A673 (cell line): Measurements from ENCODE around the gene CNTLN. TPM values are rescaled to one million over a fixed set of nuclear protein-coding genes. Genes with fewer than 3 reads are reported as not detected.

Experiments used
- BruUV-seq: library from RNA; stranded (reverse); fragments of 400-500 nt; replicated peaks from 2 replicates; lab custom pipeline; 2021; lab: Mats Ljungman, UMichigan
- CTCF ChIA-PET: fragments of 300-600 bp; sonication (Branson Sonifier 250); formaldehyde crosslinking; loops from one replicate; lab custom pipeline; 2022; ENCODE audit warnings: antibody characterized with exemption; lab: Charles Lee
- POLR2A ChIA-PET: fragments of 300-600 bp; sonication (Branson Sonifier 250); formaldehyde crosslinking; loops from one replicate; lab custom pipeline; 2022; ENCODE audit warnings: antibody characterized with exemption; ENCODE audit not compliant: low non-redundant PET; lab: Charles Lee
- DNase-seq: peaks from one replicate; pipeline ENCODE4 v3.0.0-alpha.2; 2015; ENCODE audit warnings: low spot score
- H3K27ac ChIP-seq: fragments of 200-600 bp; sonication (generic); 2 replicates; pipeline ENCODE4 v1.5.1; 2016; ENCODE audit warnings: mixed run types, low read depth, mild to moderate bottlenecking, mixed read lengths, antibody characterized with exemption, low read length; ENCODE audit not compliant: poor library complexity, severe bottlenecking
- H3K27me3 ChIP-seq: fragments of 200-600 bp; sonication (generic); replicated peaks from 2 replicates; pipeline ENCODE4 v1.6.1; 2017; ENCODE audit warnings: mixed run types, low read depth, mild to moderate bottlenecking, mixed read lengths, antibody characterized with exemption, low read length; ENCODE audit not compliant: insufficient read depth, poor library complexity
- H3K36me3 ChIP-seq: fragments of 200-600 bp; sonication (generic); 2 replicates; pipeline ENCODE4 v1.6.1; 2016; ENCODE audit warnings: mixed run types, mild to moderate bottlenecking, mixed read lengths, antibody characterized with exemption, low read length; ENCODE audit not compliant: insufficient read depth, poor library complexity, severe bottlenecking
- H3K4me1 ChIP-seq: fragments of 200-600 bp; sonication (generic); 2 replicates; pipeline ENCODE4 v1.6.1; 2017; ENCODE audit warnings: mixed run types, mild to moderate bottlenecking, mixed read lengths, antibody characterized with exemption, low read length; ENCODE audit not compliant: insufficient read depth, poor library complexity, severe bottlenecking
- H3K4me3 ChIP-seq: fragments of 200-600 bp; sonication (generic); 2 replicates; pipeline ENCODE4 v1.5.1; 2016; ENCODE audit warnings: low read depth, mixed run types, mild to moderate bottlenecking, mixed read lengths, low read length; ENCODE audit not compliant: poor library complexity, severe bottlenecking
- H3K9me3 ChIP-seq: fragments of 200-600 bp; sonication (generic); 2 replicates; pipeline ENCODE4 v1.6.1; 2016; ENCODE audit warnings: mixed run types, low read depth, mild to moderate bottlenecking, mixed read lengths, antibody characterized with exemption, low read length; ENCODE audit not compliant: poor library complexity, severe bottlenecking
- EZH2 ChIP-seq: fragments of 200-600 bp; sonication (generic); IDR thresholded peaks from 2 replicates; pipeline ENCODE4 v1.6.1; 2017; ENCODE audit warnings: borderline replicate concordance, low read depth, mild to moderate bottlenecking, mixed read lengths, antibody characterized with exemption, low read length; ENCODE audit not compliant: poor library complexity, severe bottlenecking
- intact Hi-C: fragments of 100-400 bp; cut with micrococcal nuclease; formaldehyde crosslinking; loops from one replicate; pipeline ENCODE4 v1.10.0; 2022; ENCODE audit not compliant: unreplicated experiment
- total RNA-seq: library from RNA; stranded (reverse); gene quantifications from 2 replicates; pipeline ENCODE4 v1.2.3, GENCODE V29; 2021
- TF ChIP-seq, protein P1 (sequence below): fragments of 300-800, 200-600 bp; sonication (generic); conservative IDR thresholded peaks from 2 replicates; pipeline ENCODE4 v1.5.1; 2017; ENCODE audit warnings: low read depth, mild to moderate bottlenecking, antibody characterized with exemption, low read length, moderate library complexity, mixed read lengths

Gene CNTLN
- total RNA-seq, 1 experiment from 2014 or later = 6.6 TPM

DNA sequence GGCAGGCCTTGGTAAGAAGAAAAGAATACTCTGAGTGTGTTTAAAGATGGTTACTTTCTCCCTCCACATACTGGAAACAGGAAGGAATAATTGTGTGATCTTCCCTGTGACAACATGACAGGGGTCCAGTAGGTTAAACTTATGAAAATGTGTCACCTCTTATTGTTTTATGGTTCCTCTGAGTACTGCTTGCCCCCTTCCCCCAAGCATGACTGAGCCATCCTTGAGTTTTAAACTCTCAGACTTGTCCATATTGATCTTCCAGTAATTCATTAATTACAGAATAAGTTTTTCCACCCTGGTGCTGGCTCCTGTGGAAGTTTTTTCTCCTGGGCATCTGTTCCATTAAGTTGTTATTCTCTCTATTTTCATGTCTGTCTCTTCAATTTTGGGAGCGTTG lies 95.8 kb downstream of the CNTLN start:
- BruUV-seq = no TSS peak
- H3K27me3 ChIP-seq = no peaks in the 10 kb centered on the region
- CTCF ChIA-PET = no interaction called here
- intact Hi-C loops = no loop called here
- no peaks in the 10 kb centered on the region for H3K4me1 ChIP-seq
- DNase-seq = no peak
- no peaks in the 10 kb centered on the region for H3K36me3 ChIP-seq
- POLR2A ChIA-PET = no interaction called here
- H3K4me3 ChIP-seq = no peak overlapping the region
- H3K27ac ChIP-seq = no peak overlapping the region
- no peak for TF ChIP-seq EZH2
- TF ChIP-seq, protein P1, sequence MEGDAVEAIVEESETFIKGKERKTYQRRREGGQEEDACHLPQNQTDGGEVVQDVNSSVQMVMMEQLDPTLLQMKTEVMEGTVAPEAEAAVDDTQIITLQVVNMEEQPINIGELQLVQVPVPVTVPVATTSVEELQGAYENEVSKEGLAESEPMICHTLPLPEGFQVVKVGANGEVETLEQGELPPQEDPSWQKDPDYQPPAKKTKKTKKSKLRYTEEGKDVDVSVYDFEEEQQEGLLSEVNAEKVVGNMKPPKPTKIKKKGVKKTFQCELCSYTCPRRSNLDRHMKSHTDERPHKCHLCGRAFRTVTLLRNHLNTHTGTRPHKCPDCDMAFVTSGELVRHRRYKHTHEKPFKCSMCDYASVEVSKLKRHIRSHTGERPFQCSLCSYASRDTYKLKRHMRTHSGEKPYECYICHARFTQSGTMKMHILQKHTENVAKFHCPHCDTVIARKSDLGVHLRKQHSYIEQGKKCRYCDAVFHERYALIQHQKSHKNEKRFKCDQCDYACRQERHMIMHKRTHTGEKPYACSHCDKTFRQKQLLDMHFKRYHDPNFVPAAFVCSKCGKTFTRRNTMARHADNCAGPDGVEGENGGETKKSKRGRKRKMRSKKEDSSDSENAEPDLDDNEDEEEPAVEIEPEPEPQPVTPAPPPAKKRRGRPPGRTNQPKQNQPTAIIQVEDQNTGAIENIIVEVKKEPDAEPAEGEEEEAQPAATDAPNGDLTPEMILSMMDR = no peak
- H3K9me3 ChIP-seq = no peaks in the 10 kb centered on the region

DNA sequence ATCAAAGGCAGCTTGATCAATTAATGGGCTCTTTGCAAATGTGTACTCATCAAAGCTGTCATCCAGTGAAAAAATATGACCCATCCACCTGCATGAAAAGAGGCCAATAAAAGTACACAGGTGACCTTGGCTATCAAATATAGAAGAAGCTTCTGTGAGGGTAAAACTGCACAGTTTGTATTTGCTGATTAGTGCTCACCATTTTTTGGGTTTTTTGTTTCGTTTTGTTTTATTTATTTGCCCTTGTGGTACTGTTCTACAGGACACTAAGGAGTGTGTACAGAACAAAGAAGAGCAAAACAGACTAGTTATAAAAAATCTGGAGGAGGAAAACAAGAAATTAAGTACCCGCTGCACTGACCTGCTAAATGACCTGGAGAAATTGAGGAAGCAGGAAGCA lies 101.3 kb downstream of the CNTLN start:
- Histone ChIP-seq H3K27me3 (no peaks in the 10 kb centered on the region), H3K4me3 (no peak overlapping the region), H3K36me3 (no peaks in the 10 kb centered on the region), H3K27ac (no peak overlapping the region), H3K9me3 (no peaks in the 10 kb centered on the region), H3K4me1 (no peaks in the 10 kb centered on the region)
- no peak for TF ChIP-seq EZH2
- TF ChIP-seq, protein P1 = no peak
- CTCF ChIA-PET = no interaction called here
- BruUV-seq = no TSS peak
- DNase-seq = no peak
- intact Hi-C loops = no loop called here
- POLR2A ChIA-PET = no interaction called here

DNA sequence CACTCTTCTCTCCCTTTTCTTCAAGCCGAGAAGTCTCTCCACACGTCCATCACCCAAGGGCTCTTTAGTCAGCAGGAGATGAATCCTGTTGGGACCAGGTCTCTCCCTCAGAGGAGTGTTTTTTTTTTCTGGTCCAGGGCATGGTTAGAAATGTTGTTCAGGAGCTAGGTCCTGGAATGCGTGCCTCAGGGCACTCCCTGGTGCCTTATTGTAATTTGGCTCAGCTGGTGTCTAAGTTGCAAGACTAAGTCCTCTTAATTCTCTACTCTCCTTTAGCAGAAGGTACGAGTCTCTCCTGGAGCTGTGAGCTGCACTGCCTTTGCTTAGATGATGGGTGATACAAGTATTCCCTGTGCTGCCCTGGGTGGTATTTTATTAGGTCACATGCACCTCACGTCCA lies 111.9 kb downstream of the CNTLN start:
- Histone ChIP-seq H3K9me3 (no peaks in the 10 kb centered on the region), H3K27ac (no peak overlapping the region), H3K36me3 (no peaks in the 10 kb centered on the region), H3K4me3 (no peak overlapping the region), H3K27me3 (no peaks in the 10 kb centered on the region), H3K4me1 (no peaks in the 10 kb centered on the region)
- TF ChIP-seq EZH2 = no peak
- TF ChIP-seq, protein P1 = no peak
- no TSS peak for BruUV-seq
- CTCF ChIA-PET = no interaction called here
- POLR2A ChIA-PET = no interaction called here
- intact Hi-C loops = no loop called here
- no peak for DNase-seq
